ENCODE data around the gene ZYX. TPM values are rescaled to one million over a fixed set of nuclear protein-coding genes. Genes with fewer than 3 reads are reported as not detected.

The ZYX gene
- total RNA-seq: 100 to 1,000 TPM; 189 TPM

- POLR2A ChIA-PET: no interaction called here
- Mint-ChIP-seq H3K4me1 (peaks cover 37% of the 10 kb centered on the region), H3K4me3 (peak within 1 kb of the TSS; percentile 84), H3K36me3 (ENCODE audit: low read depth) (peaks cover 9% of the 10 kb centered on the region), H3K9me3 (no peaks in the 10 kb centered on the region), H3K27ac (peak within 1 kb of the TSS; percentile 93), H3K27me3 (no peaks in the 10 kb centered on the region)
- CTCF ChIA-PET: interaction anchor here (0.6 to 3.5 kb wide), 32 partner anchors 9 to 865 kb away, joined by 3 to 31 read pairs (median 5); partner anchors contain the start of genes CLCN1 and GSTK1
- DNase-seq: peak; percentile 87
Observed at GRCh38 chr7:143380646-143381426, at the start of gene ZYX. Gene ZYX, plus strand, starts transcription at chr7:143381345. Its CDS starts 227 bp downstream, at chr7:143381572.

GRCh38 chr7:143334244-143334643 is 46.9 kb upstream of the ZYX start:
- no peaks in the 10 kb centered on the region for H3K9me3 Mint-ChIP-seq

GRCh38 chr7:143337216-143337615 is 43.9 kb upstream of the ZYX start:
- no peaks in the 10 kb centered on the region for H3K4me1 Mint-ChIP-seq
- DNase-seq: no peak
- CTCF ChIA-PET: interaction anchor here (0.6 to 1.4 kb wide), 5 partner anchors 8 to 97 kb away, joined by 3 to 5 read pairs (median 4); no protein-coding TSS in a partner anchor
- H3K9me3 Mint-ChIP-seq: no peaks in the 10 kb centered on the region
- no peak overlapping the region for H3K4me3 Mint-ChIP-seq
- H3K27ac Mint-ChIP-seq: no peak overlapping the region
- H3K36me3 Mint-ChIP-seq (ENCODE audit: low read depth): no peaks in the 10 kb centered on the region
- H3K27me3 Mint-ChIP-seq: peaks cover 42% of the 10 kb centered on the region
- POLR2A ChIA-PET: no interaction called here

More at GRCh38 chr7:143334244-143334643, 46.9 kb upstream of the ZYX start:
- Mint-ChIP-seq H3K4me3 (no peak overlapping the region), H3K27ac (no peak overlapping the region), H3K4me1 (no peaks in the 10 kb centered on the region), H3K27me3 (peaks cover 37% of the 10 kb centered on the region), H3K36me3 (ENCODE audit: low read depth) (no peaks in the 10 kb centered on the region)
- ChIA-PET CTCF (interaction anchor here (0.7 to 2.4 kb wide), 3 partner anchors 11 to 576 kb away, joined by 3 to 10 read pairs (median 7); no protein-coding TSS in a partner anchor), POLR2A (no interaction called here)
- no peak for DNase-seq

GRCh38 chr7:143341842-143342241 is 39.3 kb upstream of the ZYX start:
- Mint-ChIP-seq H3K27me3 (peaks cover 36% of the 10 kb centered on the region), H3K4me3 (no peak overlapping the region), H3K4me1 (peaks cover 9% of the 10 kb centered on the region), H3K36me3 (ENCODE audit: low read depth) (no peaks in the 10 kb centered on the region), H3K9me3 (no peaks in the 10 kb centered on the region), H3K27ac (no peak overlapping the region)
- ChIA-PET CTCF (interaction anchor here (0.6 to 1.1 kb wide), 3 partner anchors 15 to 60 kb away, joined by 3 to 5 read pairs (median 4); no protein-coding TSS in a partner anchor), POLR2A (no interaction called here)
- DNase-seq: no peak

GRCh38 chr7:143343596-143343995 is 37.5 kb upstream of the ZYX start:
- DNase-seq: no peak
- Mint-ChIP-seq H3K4me1 (peaks cover 9% of the 10 kb centered on the region), H3K4me3 (no peak overlapping the region), H3K9me3 (no peaks in the 10 kb centered on the region), H3K27ac (no peak overlapping the region), H3K27me3 (peaks cover 34% of the 10 kb centered on the region), H3K36me3 (ENCODE audit: low read depth) (no peaks in the 10 kb centered on the region)
- POLR2A ChIA-PET: no interaction called here
- CTCF ChIA-PET: interaction anchor here (0.6 to 1.0 kb wide), 4 partner anchors 14 to 104 kb away, joined by 3 read pairs; no protein-coding TSS in a partner anchor

- H3K4me3 Mint-ChIP-seq: peak overlapping the region; percentile 57
- ChIA-PET CTCF (interaction anchor here (0.6 to 2.1 kb wide), 15 partner anchors 9 to 130 kb away, joined by 3 to 12 read pairs (median 4); no protein-coding TSS in a partner anchor), POLR2A (no interaction called here)
- no peaks in the 10 kb centered on the region for H3K9me3 Mint-ChIP-seq
- H3K27ac Mint-ChIP-seq: peak overlapping the region; percentile 64
- H3K36me3 Mint-ChIP-seq (ENCODE audit: low read depth): no peaks in the 10 kb centered on the region
- DNase-seq: peak; percentile 67
- peaks cover 9% of the 10 kb centered on the region for H3K4me1 Mint-ChIP-seq
- peaks cover 32% of the 10 kb centered on the region for H3K27me3 Mint-ChIP-seq
Observed at GRCh38 chr7:143345428-143345900, 35.7 kb upstream of the ZYX start.

GRCh38 chr7:143346018-143346417 is 35.1 kb upstream of the ZYX start:
- H3K36me3 Mint-ChIP-seq (ENCODE audit: low read depth): no peaks in the 10 kb centered on the region
- H3K4me3 Mint-ChIP-seq: no peak overlapping the region
- peaks cover 9% of the 10 kb centered on the region for H3K4me1 Mint-ChIP-seq
- CTCF ChIA-PET: interaction anchor here (0.6 to 2.1 kb wide), 14 partner anchors 9 to 131 kb away, joined by 3 to 12 read pairs (median 4); no protein-coding TSS in a partner anchor
- H3K27me3 Mint-ChIP-seq: peaks cover 32% of the 10 kb centered on the region
- no peak for DNase-seq
- H3K27ac Mint-ChIP-seq: no peak overlapping the region
- POLR2A ChIA-PET: no interaction called here
- no peaks in the 10 kb centered on the region for H3K9me3 Mint-ChIP-seq

- CTCF ChIA-PET: interaction anchor here (0.6 to 1.5 kb wide), 4 partner anchors 11 to 85 kb away, joined by 3 to 4 read pairs (median 4); partner anchors contain the start of genes FAM131B and GSTK1
- Mint-ChIP-seq H3K4me3 (no peak overlapping the region), H3K4me1 (peaks cover 9% of the 10 kb centered on the region), H3K9me3 (no peaks in the 10 kb centered on the region), H3K36me3 (ENCODE audit: low read depth) (no peaks in the 10 kb centered on the region), H3K27me3 (peaks cover 30% of the 10 kb centered on the region), H3K27ac (no peak overlapping the region)
- POLR2A ChIA-PET: no interaction called here
- no peak for DNase-seq
Observed at GRCh38 chr7:143347950-143348349, 33.2 kb upstream of the ZYX start.

GRCh38 chr7:143351060-143351459 is 30.1 kb upstream of the ZYX start:
- DNase-seq: no peak
- no peak overlapping the region for H3K4me3 Mint-ChIP-seq
- no peak overlapping the region for H3K27ac Mint-ChIP-seq
- POLR2A ChIA-PET: no interaction called here
- H3K4me1 Mint-ChIP-seq: no peaks in the 10 kb centered on the region
- H3K27me3 Mint-ChIP-seq: peaks cover 23% of the 10 kb centered on the region
- no peaks in the 10 kb centered on the region for H3K9me3 Mint-ChIP-seq
- CTCF ChIA-PET: interaction anchor here (1.5 kb wide), 1 partner anchor 89 kb away, joined by 3 read pairs; no protein-coding TSS in a partner anchor
- H3K36me3 Mint-ChIP-seq (ENCODE audit: low read depth): no peaks in the 10 kb centered on the region

- no peak for DNase-seq
- H3K4me1 Mint-ChIP-seq: no peaks in the 10 kb centered on the region
- CTCF ChIA-PET: interaction anchor here (1.5 kb wide), 1 partner anchor 89 kb away, joined by 3 read pairs; no protein-coding TSS in a partner anchor
- no peak overlapping the region for H3K4me3 Mint-ChIP-seq
- peak overlapping the region; percentile 41 for H3K27ac Mint-ChIP-seq
- no peaks in the 10 kb centered on the region for H3K9me3 Mint-ChIP-seq
- H3K36me3 Mint-ChIP-seq (ENCODE audit: low read depth): no peaks in the 10 kb centered on the region
- peaks cover 18% of the 10 kb centered on the region for H3K27me3 Mint-ChIP-seq
- POLR2A ChIA-PET: no interaction called here
Observed at GRCh38 chr7:143351574-143351973, 29.6 kb upstream of the ZYX start.

GRCh38 chr7:143352531-143353002 is 28.6 kb upstream of the ZYX start:
- POLR2A ChIA-PET: no interaction called here
- H3K36me3 Mint-ChIP-seq (ENCODE audit: low read depth): no peaks in the 10 kb centered on the region

GRCh38 chr7:143354376-143354775 is 26.8 kb upstream of the ZYX start:
- ChIA-PET POLR2A (no interaction called here), CTCF (interaction anchor here (0.6 to 0.8 kb wide), 3 partner anchors 23 to 38 kb away, joined by 3 read pairs; partner anchors contain the start of gene CLCN1)
- no peak for DNase-seq
- H3K9me3 Mint-ChIP-seq: no peaks in the 10 kb centered on the region
- H3K4me3 Mint-ChIP-seq: no peak overlapping the region
- H3K27ac Mint-ChIP-seq: no peak overlapping the region
- peaks cover 10% of the 10 kb centered on the region for H3K27me3 Mint-ChIP-seq
- no peaks in the 10 kb centered on the region for H3K4me1 Mint-ChIP-seq
- H3K36me3 Mint-ChIP-seq (ENCODE audit: low read depth): no peaks in the 10 kb centered on the region

More at GRCh38 chr7:143352531-143353002, 28.6 kb upstream of the ZYX start:
- DNase-seq: no peak
- Mint-ChIP-seq H3K9me3 (no peaks in the 10 kb centered on the region), H3K27me3 (peaks cover 14% of the 10 kb centered on the region), H3K27ac (no peak overlapping the region), H3K4me1 (no peaks in the 10 kb centered on the region), H3K4me3 (no peak overlapping the region)
- CTCF ChIA-PET: interaction anchor here (0.6 kb wide), 1 partner anchor 14 kb away, joined by 3 read pairs; no protein-coding TSS in a partner anchor

- no peak for DNase-seq
- no peaks in the 10 kb centered on the region for H3K9me3 Mint-ChIP-seq
- POLR2A ChIA-PET: no interaction called here
- H3K4me3 Mint-ChIP-seq: no peak overlapping the region
- H3K27me3 Mint-ChIP-seq: peaks cover 16% of the 10 kb centered on the region
- no peaks in the 10 kb centered on the region for H3K4me1 Mint-ChIP-seq
- no peaks in the 10 kb centered on the region for H3K36me3 Mint-ChIP-seq (ENCODE audit: low read depth)
- no peak overlapping the region for H3K27ac Mint-ChIP-seq
- CTCF ChIA-PET: interaction anchor here (0.9 to 2.1 kb wide), 4 partner anchors 10 to 14 kb away, joined by 3 to 10 read pairs (median 4); no protein-coding TSS in a partner anchor
Observed at GRCh38 chr7:143354965-143355364, 26.2 kb upstream of the ZYX start.

All from activated CD4-positive, alpha-beta T cell treated with anti-CD3 and anti-CD28 coated beads, Interleukin-2, amount 10 ng/mL, durations not matched to agents 7 days and 5 days (primary cell).